Measurements from ENCODE around the gene LZTR1.

LZTR1 gene

DNA sequence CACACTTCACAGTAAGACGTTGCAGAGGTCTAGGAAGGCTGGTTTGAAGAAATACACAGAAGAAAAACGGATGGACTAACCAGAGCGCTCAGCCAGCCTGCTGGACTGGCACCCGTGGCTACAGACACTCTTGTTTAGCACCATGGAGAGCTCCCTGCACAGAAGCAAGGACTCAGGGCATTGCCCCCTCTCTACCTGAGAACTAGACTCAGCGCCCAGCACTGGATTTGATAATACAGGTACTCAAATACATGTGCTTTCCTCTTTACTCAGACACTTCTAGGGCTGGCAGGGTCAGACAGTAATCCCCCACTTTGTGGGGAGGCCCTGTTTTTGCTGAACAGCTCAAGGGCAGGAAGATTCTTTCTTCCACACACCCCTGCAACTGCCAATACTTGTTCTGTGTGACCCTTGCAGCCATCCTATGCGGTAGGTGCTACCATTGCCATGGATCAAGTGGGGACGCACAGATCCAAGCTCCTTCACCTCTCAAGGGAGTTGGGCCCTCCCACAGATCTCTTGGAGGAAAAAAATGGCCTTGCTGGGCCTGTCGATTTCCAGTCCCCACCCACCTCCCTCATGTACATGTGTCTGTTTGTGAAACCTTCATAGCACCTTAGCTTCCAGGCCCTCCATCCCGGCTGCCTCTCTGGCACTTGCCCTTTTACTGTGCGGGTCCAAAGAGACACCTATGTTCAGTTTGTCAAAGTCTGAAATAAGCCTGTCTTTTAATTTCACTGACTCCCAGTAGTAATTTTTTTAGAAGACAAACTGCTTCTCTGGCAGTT lies 27.7 kb downstream of the LZTR1 start:
- TF ChIP-seq CTCF (IDR thresholded peaks at IDR 0.05; ENCODE audit: low read depth, low read length) = no peak
- DNase-seq (ENCODE audit: extremely low read depth, low read depth) = no peak

DNA sequence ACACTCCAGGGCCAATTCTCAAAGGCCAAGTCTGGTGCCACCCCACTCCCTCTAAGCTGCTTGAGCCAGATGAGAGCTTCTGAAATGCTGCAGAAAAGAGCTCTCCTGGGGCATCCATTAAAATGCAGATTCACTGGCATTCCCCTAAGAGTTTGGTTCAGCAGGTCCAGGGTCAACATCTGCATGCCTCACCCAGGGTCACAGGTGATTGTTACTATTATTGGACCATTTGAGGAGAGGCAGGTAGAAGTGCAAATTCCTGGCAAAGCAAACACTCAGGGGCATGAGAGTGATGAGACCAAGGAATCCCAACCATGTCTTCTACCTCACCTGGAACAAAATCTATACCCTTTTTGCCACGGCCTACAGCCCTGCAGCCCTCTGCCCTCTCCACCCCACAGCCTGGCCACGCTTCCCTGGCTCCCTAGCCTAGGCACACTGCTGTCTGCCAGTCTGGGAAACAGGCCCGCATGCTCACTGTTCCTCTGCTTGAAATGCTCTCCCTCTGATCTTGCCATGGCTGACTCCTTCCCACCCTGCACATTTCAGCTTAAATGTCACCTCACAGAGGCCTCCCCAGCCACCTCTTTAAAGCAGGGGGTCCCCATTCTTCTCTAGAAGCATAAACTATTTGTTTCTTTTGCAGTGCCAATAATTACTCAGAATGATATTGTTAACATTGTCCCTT lies 28.5 kb downstream of the LZTR1 start:
- no peak for DNase-seq (ENCODE audit: extremely low read depth, low read depth)
- no peak for TF ChIP-seq CTCF (IDR thresholded peaks at IDR 0.05; ENCODE audit: low read depth, low read length)

- no peak for DNase-seq (ENCODE audit: extremely low read depth, low read depth)
- no peak for TF ChIP-seq CTCF (IDR thresholded peaks at IDR 0.05; ENCODE audit: low read depth, low read length)
Observed at GRCh38 chr22:21012446-21013407, 30.6 kb downstream of the LZTR1 start.

DNA sequence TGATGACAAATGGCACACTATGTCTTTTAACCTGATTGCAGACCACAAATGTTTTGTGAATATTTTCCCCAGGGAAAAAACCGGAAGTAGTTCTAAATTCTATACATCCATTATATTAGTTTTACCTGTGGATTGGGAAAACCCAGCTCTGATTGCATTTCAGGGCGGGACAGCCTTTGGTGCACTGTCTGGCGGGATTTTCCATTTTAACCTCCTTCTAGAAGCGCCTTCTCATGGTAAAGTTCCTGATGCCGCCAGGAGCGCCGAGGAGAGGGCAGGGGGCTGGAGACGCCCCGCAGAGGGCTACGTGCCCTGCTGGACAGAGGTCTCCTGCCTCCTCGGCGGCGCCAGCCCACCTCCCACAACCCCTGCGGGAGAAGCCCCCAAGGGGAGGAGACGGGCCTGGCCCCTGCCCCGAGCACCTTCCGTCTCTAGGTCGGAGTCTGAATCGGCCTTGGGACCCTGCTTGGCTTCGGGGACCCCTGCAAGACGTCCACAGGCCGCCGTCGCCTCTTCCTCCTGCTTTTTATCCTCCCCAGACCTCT lies 31.6 kb downstream of the LZTR1 start:
- no peak for TF ChIP-seq CTCF (IDR thresholded peaks at IDR 0.05; ENCODE audit: low read depth, low read length)
- no peak for DNase-seq (ENCODE audit: extremely low read depth, low read depth)

GRCh38 chr22:21014202-21014725 lies 32.2 kb downstream of the LZTR1 start:
- peak; percentile 71 for DNase-seq (ENCODE audit: extremely low read depth, low read depth)
- no peak for TF ChIP-seq CTCF (IDR thresholded peaks at IDR 0.05; ENCODE audit: low read depth, low read length)

DNA sequence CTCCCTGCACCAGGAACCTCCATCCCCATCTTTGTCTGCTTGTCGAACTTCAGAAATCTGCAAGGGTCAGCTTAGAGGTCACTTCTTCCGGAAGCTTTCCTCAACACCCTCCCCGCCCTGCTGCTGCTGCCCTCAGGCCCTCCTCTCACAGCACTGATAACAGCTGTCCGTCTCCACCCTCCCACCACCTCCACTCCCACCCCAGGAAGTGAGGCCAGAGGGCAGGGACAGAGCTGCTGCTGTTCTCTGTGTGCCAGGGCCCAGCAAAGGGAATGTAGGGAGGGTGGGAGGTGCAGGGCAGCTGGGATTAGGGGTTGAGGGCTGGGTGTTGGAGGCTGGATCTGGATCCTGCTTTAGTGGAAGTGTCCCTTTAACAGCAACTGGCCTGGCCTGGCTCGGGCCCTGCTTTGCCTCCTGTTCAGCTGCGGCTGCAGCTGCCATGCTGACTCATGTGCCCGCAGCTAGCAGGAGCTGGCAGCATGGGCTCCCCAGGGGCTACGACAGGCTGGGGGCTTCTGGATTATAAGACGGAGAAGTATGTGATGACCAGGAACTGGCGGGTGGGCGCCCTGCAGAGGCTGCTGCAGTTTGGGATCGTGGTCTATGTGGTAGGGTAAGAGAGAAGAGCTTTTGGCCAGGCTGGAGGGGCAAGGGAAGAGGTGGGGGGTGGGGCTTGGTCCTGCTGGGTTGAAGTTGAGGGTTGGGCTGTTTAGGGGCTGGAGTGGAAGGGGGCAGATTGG lies 32.8 kb downstream of the LZTR1 start, which contains the start of gene P2RX6:
Gene P2RX6 (plus strand): TSS at position 440 of the 740 bp plus-strand sequence. CDS start 10 bp downstream, at position 450.
- no peak for TF ChIP-seq CTCF (IDR thresholded peaks at IDR 0.05; ENCODE audit: low read depth, low read length)
- DNase-seq (ENCODE audit: extremely low read depth, low read depth) = no peak

Data from AG09319 (cell line).